AG04449 (cell line): ENCODE data around the gene AKR1A1.
A peak's percentile ranks its signal among the peaks of the same experiment; 100 is the strongest.

Experiments
- CTCF ChIA-PET: fragments of 350-600 bp; formaldehyde crosslinking; extraction: SDS; loops from one replicate; lab custom pipeline; 2021; ENCODE audit warnings: antibody characterized with exemption; lab: Yijun Ruan, JAX
- POLR2A ChIA-PET: fragments of 400-600, 350-600 bp; formaldehyde crosslinking; extraction: SDS; loops from one replicate; lab custom pipeline; 2020; ENCODE audit warnings: antibody characterized with exemption, inconsistent platforms; lab: Yijun Ruan, JAX
- DNase-seq: peaks from one replicate; pipeline ENCODE4 v3.0.0-alpha.2; 2010; ENCODE audit warnings: low read depth, low spot score
- H3K4me3 ChIP-seq: 2 replicates; pipeline ENCODE4 v1.5.1; 2011; ENCODE audit warnings: low read depth, mild to moderate bottlenecking, control low read depth, low read length
- CTCF ChIP-seq: IDR thresholded peaks from one replicate; pipeline ENCODE4 v1.5.1; 2011; ENCODE audit warnings: mild to moderate bottlenecking, moderate library complexity, low read length, control low read depth, inconsistent platforms; ENCODE audit not compliant: insufficient read depth; ENCODE audit errors: missing control alignments

Gene AKR1A1

GRCh38 chr1:45569571-45569961 lies 18.9 kb downstream of the AKR1A1 start:
- TF ChIP-seq CTCF: no peak
- H3K4me3 ChIP-seq: no peak overlapping the region
- ChIA-PET POLR2A (interaction anchor here (3.5 kb wide), 1 partner anchor 48 kb away, joined by 22 read pairs; the partner anchor contains the start of gene PRDX1), CTCF (interaction anchor here (0.8 to 8.4 kb wide), 24 partner anchors 13 to 654 kb away, joined by 3 to 150 read pairs (median 7); partner anchors contain the start of genes AKR1A1, CCDC163, MMACHC and NASP)
- no peak for DNase-seq

GRCh38 chr1:45569962-45570581 lies 19.4 kb downstream of the AKR1A1 start:
- peak; percentile 93 for TF ChIP-seq CTCF
- no peak overlapping the region for H3K4me3 ChIP-seq
- ChIA-PET POLR2A (interaction anchor here (3.5 kb wide), 1 partner anchor 49 kb away, joined by 22 read pairs; the partner anchor contains the start of gene PRDX1), CTCF (interaction anchor here (0.6 to 8.4 kb wide), 27 partner anchors 12 to 556 kb away, joined by 3 to 150 read pairs (median 6); partner anchors contain the start of genes AKR1A1, CCDC163, MMACHC and NASP)
- peak; percentile 17 for DNase-seq

- CTCF ChIA-PET: interaction anchor here (0.7 to 8.4 kb wide), 19 partner anchors 12 to 556 kb away, joined by 3 to 150 read pairs (median 7); partner anchors contain the start of genes AKR1A1, CCDC163, MMACHC and NASP
- POLR2A ChIA-PET: interaction anchor here (3.5 kb wide), 1 partner anchor 49 kb away, joined by 22 read pairs; the partner anchor contains the start of gene PRDX1
- no peak for TF ChIP-seq CTCF
- DNase-seq: no peak
- no peak overlapping the region for H3K4me3 ChIP-seq
These were observed 20.0 kb downstream of the AKR1A1 start for GRCh38 chr1:45570631-45571030.

GRCh38 chr1:45573231-45573804 lies 22.7 kb downstream of the AKR1A1 start:
- CTCF ChIA-PET: interaction anchor here (1.3 to 8.4 kb wide), 4 partner anchors 9 to 63 kb away, joined by 4 to 150 read pairs (median 114); partner anchors contain the start of genes AKR1A1 and NASP
- peak; percentile 14 for TF ChIP-seq CTCF
- no peak overlapping the region for H3K4me3 ChIP-seq
- no peak for DNase-seq
- POLR2A ChIA-PET: no interaction called here

GRCh38 chr1:45574105-45574626 lies 23.5 kb downstream of the AKR1A1 start:
- ChIA-PET POLR2A (interaction anchor here (1.0 kb wide), 1 partner anchor 9 kb away, joined by 5 read pairs; no protein-coding TSS in a partner anchor), CTCF (interaction anchor here (1.1 to 6.6 kb wide), 3 partner anchors 8 to 64 kb away, joined by 3 to 98 read pairs (median 4); partner anchors contain the start of gene NASP)
- H3K4me3 ChIP-seq: no peak overlapping the region
- TF ChIP-seq CTCF: no peak
- no peak for DNase-seq
